Lower leg skin (tissue), 4 donors: Measurements from ENCODE around the gene ZNF211. TPM values are rescaled to one million over a fixed set of nuclear protein-coding genes. Genes with fewer than 3 reads are reported as not detected.

ENCODE experiments used
- DNase-seq, 2 donors: peaks; one replicate each; pipeline ENCODE4 v3.0.0-alpha.2; 2019; ENCODE audit warnings: low spot score in 2 of 2
- H3K4me3 ChIP-seq: fragments of 200-600 bp; sonication (generic); 2 replicates; pipeline ENCODE4 v1.5.1; 2017; ENCODE audit warnings: mild to moderate bottlenecking, low read depth; ENCODE audit not compliant: poor library complexity, severe bottlenecking
- POLR2A ChIP-seq, 2 donors: fragments of 450-650 bp; IDR thresholded peaks; one replicate each; pipeline ENCODE4 v1.6.1; 2016 to 2017; ENCODE audit warnings: antibody characterized with exemption in 2 of 2, mild to moderate bottlenecking in 1 of 2, moderate library complexity in 1 of 2
- WGBS, 2 donors: methylation state at CpG; one replicate each; pipeline ENCODE4 v1.1.5; 2018; 5-methylcytosine and 5-hydroxymethylcytosine counted together
- intact Hi-C: fragments of 100-400 bp; cut with DNase I; formaldehyde crosslinking; loops from one replicate; pipeline ENCODE4 v1.15.0; 2023; ENCODE audit warnings: low total_unique reads
- total RNA-seq, 4 donors: library from RNA; depleted of rRNA; stranded (reverse); fragments of >200 nt; gene quantifications; one replicate each; pipeline ENCODE4 v1.1.0, GENCODE V29; 2016
- TF ChIP-seq, protein P1 (sequence below), 3 donors: fragments of 450-650 bp; IDR thresholded peaks; one replicate each; pipeline ENCODE4 v1.5.1; 2016; ENCODE audit warnings: antibody characterized with exemption in 3 of 3, mild to moderate bottlenecking in 3 of 3, moderate library complexity in 2 of 3

The ZNF211 gene
- total RNA-seq, 4 donors from 2014 or later, result 12.9 to 33.5 (median 17.7) TPM

DNA sequence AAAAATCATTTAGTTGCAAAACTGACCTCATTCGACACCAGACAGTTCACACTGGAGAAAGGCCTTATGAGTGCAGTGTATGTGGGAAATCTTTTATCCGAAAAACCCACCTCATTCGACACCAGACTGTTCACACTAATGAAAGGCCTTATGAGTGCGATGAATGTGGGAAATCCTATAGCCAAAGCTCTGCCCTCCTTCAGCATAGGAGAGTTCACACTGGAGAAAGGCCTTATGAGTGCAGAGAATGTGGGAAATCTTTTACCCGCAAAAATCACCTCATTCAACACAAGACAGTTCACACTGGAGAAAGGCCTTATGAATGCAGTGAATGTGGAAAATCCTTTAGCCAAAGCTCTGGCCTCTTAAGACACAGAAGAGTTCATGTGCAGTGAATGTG is 26.0 kb upstream of the ZNF211 start:
- TF ChIP-seq, protein P1, sequence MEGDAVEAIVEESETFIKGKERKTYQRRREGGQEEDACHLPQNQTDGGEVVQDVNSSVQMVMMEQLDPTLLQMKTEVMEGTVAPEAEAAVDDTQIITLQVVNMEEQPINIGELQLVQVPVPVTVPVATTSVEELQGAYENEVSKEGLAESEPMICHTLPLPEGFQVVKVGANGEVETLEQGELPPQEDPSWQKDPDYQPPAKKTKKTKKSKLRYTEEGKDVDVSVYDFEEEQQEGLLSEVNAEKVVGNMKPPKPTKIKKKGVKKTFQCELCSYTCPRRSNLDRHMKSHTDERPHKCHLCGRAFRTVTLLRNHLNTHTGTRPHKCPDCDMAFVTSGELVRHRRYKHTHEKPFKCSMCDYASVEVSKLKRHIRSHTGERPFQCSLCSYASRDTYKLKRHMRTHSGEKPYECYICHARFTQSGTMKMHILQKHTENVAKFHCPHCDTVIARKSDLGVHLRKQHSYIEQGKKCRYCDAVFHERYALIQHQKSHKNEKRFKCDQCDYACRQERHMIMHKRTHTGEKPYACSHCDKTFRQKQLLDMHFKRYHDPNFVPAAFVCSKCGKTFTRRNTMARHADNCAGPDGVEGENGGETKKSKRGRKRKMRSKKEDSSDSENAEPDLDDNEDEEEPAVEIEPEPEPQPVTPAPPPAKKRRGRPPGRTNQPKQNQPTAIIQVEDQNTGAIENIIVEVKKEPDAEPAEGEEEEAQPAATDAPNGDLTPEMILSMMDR (IDR thresholded peaks at IDR 0.05), result no peak
- no peak for TF ChIP-seq POLR2A (IDR thresholded peaks at IDR 0.05)
- intact Hi-C loops, result no loop called here
- 96 to 98% methylated on average over 5 of the region's 5 CpGs for WGBS, 2 donors

DNA sequence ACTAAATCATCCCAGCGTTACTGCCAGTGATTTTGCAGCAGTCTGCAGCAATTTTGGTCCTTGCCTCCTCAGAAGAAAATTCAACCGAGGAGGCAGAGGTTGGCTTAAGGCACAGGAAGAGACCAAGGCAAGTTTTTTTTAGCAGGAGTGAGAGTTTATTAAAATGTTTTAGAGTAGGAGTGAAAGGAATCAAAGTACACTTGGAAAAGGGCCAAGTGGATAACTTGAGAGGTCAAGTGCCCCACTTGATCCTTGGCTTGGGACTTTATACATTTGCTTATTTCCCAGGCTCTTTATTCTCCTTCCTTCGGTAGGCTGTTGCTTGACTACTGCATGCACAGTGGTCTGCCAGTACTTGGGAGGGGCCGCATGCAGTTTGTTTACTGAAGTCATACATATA is 21.9 kb upstream of the ZNF211 start:
- TF ChIP-seq POLR2A (IDR thresholded peaks at IDR 0.05), result no peak
- TF ChIP-seq, protein P1 (IDR thresholded peaks at IDR 0.05), result no peak
- intact Hi-C loops, result no loop called here
- no peak for DNase-seq
- 88 to 94% methylated on average over 4 of the region's 4 CpGs for WGBS, 2 donors
- H3K4me3 ChIP-seq, result no peak overlapping the region

More for the DNA sequence above, 26.0 kb upstream of the ZNF211 start:
- no peak overlapping the region for H3K4me3 ChIP-seq
- DNase-seq, result no peak

DNA sequence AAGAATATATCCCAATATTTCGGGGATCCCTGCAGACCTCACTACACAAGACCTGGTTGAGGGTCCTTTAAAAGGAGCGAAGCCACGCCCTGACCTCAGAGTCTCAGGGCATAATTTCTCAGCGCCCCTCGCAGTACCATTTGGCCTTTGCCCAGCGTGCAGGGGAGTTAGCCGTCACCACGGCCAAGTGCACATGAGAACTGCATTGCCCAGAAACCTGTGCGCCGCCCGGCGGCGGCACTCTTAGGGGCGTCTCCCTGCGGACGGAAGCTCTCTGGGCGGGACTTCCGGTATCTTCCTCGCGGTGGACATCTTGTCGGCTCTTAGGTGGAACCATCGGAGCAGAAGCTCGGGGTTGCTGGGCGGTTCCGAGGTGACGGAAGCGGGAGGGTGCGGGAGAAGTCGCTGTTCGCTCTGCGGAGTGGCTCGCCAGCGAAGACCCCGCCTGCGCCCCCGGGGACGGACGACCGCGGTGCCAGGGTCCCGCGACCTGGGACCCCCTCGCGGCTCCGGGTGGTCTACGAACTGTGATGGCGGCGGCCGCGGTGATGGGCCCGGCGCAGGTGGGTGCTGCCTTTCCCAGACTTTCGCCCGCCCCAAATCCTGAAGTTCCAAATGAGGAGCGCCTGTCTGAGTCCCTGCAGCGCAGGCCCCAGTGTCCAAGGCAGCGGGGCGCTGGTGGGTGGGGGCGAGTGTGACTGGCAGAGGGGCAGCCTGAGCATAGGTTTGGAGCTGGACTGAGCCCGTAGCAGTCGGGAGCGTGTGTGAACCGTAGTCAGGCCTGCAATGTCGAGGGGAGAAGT is 18.8 kb upstream of the ZNF211 start, which contains the start of gene ZNF134:
ZNF134 (plus strand) TSS at position 302 of the 803 bp plus-strand sequence. CDS start 5,227 bp downstream, outside the sequence.
- TF ChIP-seq, protein P1 (IDR thresholded peaks at IDR 0.05), result no peak
- no peak for TF ChIP-seq POLR2A (IDR thresholded peaks at IDR 0.05)
- intact Hi-C loops, result no loop called here
- peak; percentile 81 to 97 for DNase-seq
- WGBS, 2 donors, result 3% methylated on average over 39 to 56 of the region's 64 CpGs
- peak within 1 kb of the TSS; percentile 97 for H3K4me3 ChIP-seq

DNA sequence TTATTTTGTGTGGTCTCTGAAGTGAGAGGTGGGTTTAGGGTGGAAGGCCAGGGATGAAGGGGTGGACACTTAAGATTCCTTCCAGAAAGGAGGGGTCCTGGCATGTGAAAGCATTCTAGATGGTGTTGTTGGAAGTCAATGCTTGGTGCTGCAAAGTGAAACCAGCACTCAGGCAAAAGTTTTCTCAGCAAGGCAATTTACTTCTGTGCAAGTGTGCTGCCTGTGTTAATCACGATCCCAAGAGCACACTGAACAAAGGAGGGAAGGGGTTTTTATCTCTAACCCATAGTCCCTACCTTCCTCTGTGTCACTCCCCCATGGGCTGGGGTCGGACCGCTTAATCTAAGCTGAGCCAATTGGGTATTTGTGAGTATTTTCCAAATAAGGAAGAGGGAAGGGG is 17.6 kb upstream of the ZNF211 start:
- 75 to 78% methylated on average over 3 of the region's 3 CpGs for WGBS, 2 donors
- no peak for TF ChIP-seq POLR2A (IDR thresholded peaks at IDR 0.05)
- TF ChIP-seq, protein P1 (IDR thresholded peaks at IDR 0.05), result no peak
- H3K4me3 ChIP-seq, result no peak overlapping the region
- no peak for DNase-seq
- intact Hi-C loops, result no loop called here

DNA sequence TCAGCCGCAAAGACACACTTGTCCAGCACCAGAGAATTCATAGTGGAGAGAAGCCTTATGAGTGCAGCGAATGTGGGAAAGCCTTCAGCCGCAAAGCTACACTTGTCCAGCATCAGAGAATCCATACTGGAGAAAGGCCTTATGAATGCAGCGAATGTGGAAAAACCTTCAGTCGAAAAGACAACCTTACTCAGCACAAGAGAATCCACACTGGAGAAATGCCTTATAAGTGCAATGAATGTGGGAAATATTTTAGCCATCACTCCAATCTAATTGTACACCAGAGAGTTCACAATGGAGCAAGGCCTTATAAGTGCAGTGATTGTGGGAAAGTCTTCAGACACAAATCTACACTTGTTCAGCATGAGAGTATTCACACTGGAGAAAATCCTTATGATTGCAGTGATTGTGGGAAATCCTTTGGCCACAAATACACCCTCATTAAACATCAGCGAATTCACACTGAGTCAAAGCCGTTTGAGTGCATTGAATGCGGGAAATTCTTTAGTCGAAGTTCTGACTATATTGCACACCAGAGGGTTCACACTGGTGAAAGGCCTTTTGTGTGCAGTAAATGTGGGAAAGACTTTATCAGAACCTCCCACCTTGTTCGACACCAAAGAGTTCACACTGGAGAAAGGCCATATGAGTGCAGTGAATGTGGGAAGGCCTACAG is 12.2 kb upstream of the ZNF211 start:
- TF ChIP-seq, protein P1 (IDR thresholded peaks at IDR 0.05), result no peak
- no peak for TF ChIP-seq POLR2A (IDR thresholded peaks at IDR 0.05)
- intact Hi-C loops, result no loop called here
- no peak for DNase-seq
- WGBS, 2 donors, result 97 to 99% methylated on average over 10 of the region's 10 CpGs
- H3K4me3 ChIP-seq, result no peak overlapping the region
